Neural cell (in vitro differentiated cells): Measurements from ENCODE around the gene ITGA5. TPM values are rescaled to one million over a fixed set of nuclear protein-coding genes. Genes with fewer than 3 reads are reported as not detected.

Experiments used
- H2AFZ ChIP-seq: fragments of 200-600, 300-800 bp; sonication (generic), shearing (Covaris generic); 2 replicates; pipeline ENCODE4 v1.6.0; 2014; ENCODE audit warnings: low read depth, mild to moderate bottlenecking, antibody characterized with exemption, low read length, moderate library complexity
- H3F3A ChIP-seq: fragments of 200-600 bp; shearing (Covaris generic); 2 replicates; pipeline ENCODE4 v1.6.1; 2016; ENCODE audit warnings: mild to moderate bottlenecking, moderate library complexity, mixed read lengths, antibody characterized with exemption, low read length; ENCODE audit not compliant: insufficient read depth, poor library complexity, severe bottlenecking
- H3K27ac ChIP-seq: fragments of 200-600, 300-800 bp; sonication (generic), shearing (Covaris generic); 2 replicates; pipeline ENCODE4 v1.5.1; 2014; ENCODE audit warnings: mild to moderate bottlenecking, low read length, moderate library complexity
- H3K27me3 ChIP-seq: fragments of 300-800, 200-600 bp; sonication (generic), shearing (Covaris generic); 2 replicates; pipeline ENCODE4 v1.6.0; 2014; ENCODE audit warnings: mild to moderate bottlenecking, low read depth, low read length, moderate library complexity; ENCODE audit not compliant: insufficient read depth
- H3K36me3 ChIP-seq: fragments of 300-800, 200-600 bp; sonication (generic), shearing (Covaris generic); 2 replicates; pipeline ENCODE4 v1.5.1; 2014; ENCODE audit warnings: mild to moderate bottlenecking, antibody characterized with exemption, low read length, moderate library complexity; ENCODE audit not compliant: insufficient read depth
- H3K4me2 ChIP-seq: fragments of 300-800, 200-600 bp; sonication (generic), shearing (Covaris generic); 2 replicates; pipeline ENCODE4 v1.6.0; 2014; ENCODE audit warnings: mild to moderate bottlenecking, low read length
- H3K4me3 ChIP-seq: fragments of 300-800, 200-600 bp; sonication (generic), shearing (Covaris generic); 2 replicates; pipeline ENCODE4 v1.5.1; 2014; ENCODE audit warnings: mild to moderate bottlenecking, low read length, moderate library complexity
- H3K79me2 ChIP-seq: fragments of 200-600 bp; shearing (Covaris generic); replicated peaks from 2 replicates; pipeline ENCODE4 v1.6.0; 2014; ENCODE audit warnings: mild to moderate bottlenecking, low read length, moderate library complexity; ENCODE audit not compliant: insufficient read depth
- H3K9ac ChIP-seq: fragments of 300-800, 200-600 bp; sonication (generic), shearing (Covaris generic); 2 replicates; pipeline ENCODE4 v1.6.1; 2016; ENCODE audit warnings: mild to moderate bottlenecking, low read length, mixed read lengths
- H3K9me2 ChIP-seq: fragments of 200-600 bp; shearing (Covaris generic); 2 replicates; pipeline ENCODE4 v1.6.1; 2016; ENCODE audit warnings: mild to moderate bottlenecking, low read length, mixed read lengths; ENCODE audit not compliant: insufficient read depth
- H3K9me3 ChIP-seq: fragments of 200-600, 300-800 bp; sonication (generic), shearing (Covaris generic); 2 replicates; pipeline ENCODE4 v1.6.1; 2016; ENCODE audit warnings: mild to moderate bottlenecking, mixed run types, low read length, moderate library complexity, mixed read lengths
- H4K20me1 ChIP-seq: fragments of 200-600 bp; shearing (Covaris generic); 2 replicates; pipeline ENCODE4 v1.6.1; 2016; ENCODE audit warnings: mild to moderate bottlenecking, mixed run types; ENCODE audit not compliant: insufficient read depth
- EP300 ChIP-seq: fragments of 450-650 bp; conservative IDR thresholded peaks from 2 replicates; pipeline ENCODE4 v1.6.1; 2014; ENCODE audit warnings: antibody characterized with exemption, mild to moderate bottlenecking, moderate library complexity; ENCODE audit not compliant: poor library complexity, severe bottlenecking
- EZH2 ChIP-seq: fragments of 200-600, 300-800 bp; shearing (Covaris generic), sonication (generic); IDR thresholded peaks from 2 replicates; pipeline ENCODE4 v1.6.1; 2014; ENCODE audit warnings: antibody characterized with exemption, low read length, borderline replicate concordance, mild to moderate bottlenecking; ENCODE audit not compliant: insufficient read depth, poor library complexity, severe bottlenecking
- MXI1 ChIP-seq: fragments of 450-650 bp; conservative IDR thresholded peaks from 2 replicates; pipeline ENCODE4 v1.6.1; 2014; ENCODE audit warnings: antibody characterized with exemption, mild to moderate bottlenecking; ENCODE audit not compliant: poor library complexity, severe bottlenecking
- POLR2AphosphoS5 ChIP-seq: IDR thresholded peaks from 2 replicates; pipeline ENCODE4 v1.6.1; 2012
- RAD21 ChIP-seq: fragments of 450-650 bp; conservative IDR thresholded peaks from 2 replicates; pipeline ENCODE4 v1.6.1; 2014; ENCODE audit warnings: antibody characterized with exemption, mild to moderate bottlenecking, moderate library complexity
- SMC3 ChIP-seq: fragments of 450-650 bp; conservative IDR thresholded peaks from 2 replicates; pipeline ENCODE4 v1.6.1; 2014; ENCODE audit warnings: antibody characterized with exemption, mild to moderate bottlenecking, moderate library complexity; ENCODE audit not compliant: poor library complexity
- TAF1 ChIP-seq: IDR thresholded peaks from 2 replicates; pipeline ENCODE4 v1.6.1; 2012; ENCODE audit warnings: low read depth
- polyA plus RNA-seq: library from polyadenylated mRNA; depleted of rRNA; stranded (reverse); fragments of >200 nt; gene quantifications from 2 replicates; pipeline ENCODE4 v1.2.3, GENCODE V29; 2014
- TF ChIP-seq, protein P1 (sequence below): IDR thresholded peaks from 2 replicates; pipeline ENCODE4 v1.6.1; 2012; ENCODE audit warnings: borderline replicate concordance
- TF ChIP-seq, protein P2 (sequence below): fragments of 450-650 bp; IDR thresholded peaks from 2 replicates; pipeline ENCODE4 v1.5.1; 2014; ENCODE audit warnings: antibody characterized with exemption, mild to moderate bottlenecking, moderate library complexity; ENCODE audit not compliant: poor library complexity, severe bottlenecking

Gene ITGA5
- polyA plus RNA-seq, 1 donor from 2014 or later: not detected

DNA sequence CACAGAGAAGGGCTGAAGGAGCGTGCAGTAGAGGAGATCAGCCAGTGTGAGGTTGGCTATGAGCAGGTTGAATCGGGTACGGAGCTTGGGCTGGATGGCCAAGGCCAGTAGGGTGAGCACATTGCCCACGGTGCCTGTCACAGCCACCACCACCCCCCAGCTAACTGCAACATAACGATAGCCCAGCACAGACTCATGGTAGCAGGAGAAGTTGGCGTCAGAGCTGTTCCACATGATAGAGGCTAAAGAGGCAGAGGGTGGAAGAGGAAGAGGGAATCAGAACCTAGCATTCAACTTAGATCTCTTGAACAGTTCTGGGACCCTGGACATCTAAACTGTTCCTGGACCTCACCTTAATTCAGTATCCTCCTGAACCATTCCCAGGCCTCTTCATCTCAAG lies 55.4 kb downstream of the ITGA5 start:
- H3K4me3 ChIP-seq: no peak overlapping the region
- TF ChIP-seq MXI1 (no peak), SMC3 (no peak), RAD21 (no peak), EZH2 (no peak), TAF1 (no peak), POLR2AphosphoS5 (no peak), EP300 (no peak)
- TF ChIP-seq, protein P1, sequence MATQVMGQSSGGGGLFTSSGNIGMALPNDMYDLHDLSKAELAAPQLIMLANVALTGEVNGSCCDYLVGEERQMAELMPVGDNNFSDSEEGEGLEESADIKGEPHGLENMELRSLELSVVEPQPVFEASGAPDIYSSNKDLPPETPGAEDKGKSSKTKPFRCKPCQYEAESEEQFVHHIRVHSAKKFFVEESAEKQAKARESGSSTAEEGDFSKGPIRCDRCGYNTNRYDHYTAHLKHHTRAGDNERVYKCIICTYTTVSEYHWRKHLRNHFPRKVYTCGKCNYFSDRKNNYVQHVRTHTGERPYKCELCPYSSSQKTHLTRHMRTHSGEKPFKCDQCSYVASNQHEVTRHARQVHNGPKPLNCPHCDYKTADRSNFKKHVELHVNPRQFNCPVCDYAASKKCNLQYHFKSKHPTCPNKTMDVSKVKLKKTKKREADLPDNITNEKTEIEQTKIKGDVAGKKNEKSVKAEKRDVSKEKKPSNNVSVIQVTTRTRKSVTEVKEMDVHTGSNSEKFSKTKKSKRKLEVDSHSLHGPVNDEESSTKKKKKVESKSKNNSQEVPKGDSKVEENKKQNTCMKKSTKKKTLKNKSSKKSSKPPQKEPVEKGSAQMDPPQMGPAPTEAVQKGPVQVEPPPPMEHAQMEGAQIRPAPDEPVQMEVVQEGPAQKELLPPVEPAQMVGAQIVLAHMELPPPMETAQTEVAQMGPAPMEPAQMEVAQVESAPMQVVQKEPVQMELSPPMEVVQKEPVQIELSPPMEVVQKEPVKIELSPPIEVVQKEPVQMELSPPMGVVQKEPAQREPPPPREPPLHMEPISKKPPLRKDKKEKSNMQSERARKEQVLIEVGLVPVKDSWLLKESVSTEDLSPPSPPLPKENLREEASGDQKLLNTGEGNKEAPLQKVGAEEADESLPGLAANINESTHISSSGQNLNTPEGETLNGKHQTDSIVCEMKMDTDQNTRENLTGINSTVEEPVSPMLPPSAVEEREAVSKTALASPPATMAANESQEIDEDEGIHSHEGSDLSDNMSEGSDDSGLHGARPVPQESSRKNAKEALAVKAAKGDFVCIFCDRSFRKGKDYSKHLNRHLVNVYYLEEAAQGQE: no peak
- TF ChIP-seq, protein P2, sequence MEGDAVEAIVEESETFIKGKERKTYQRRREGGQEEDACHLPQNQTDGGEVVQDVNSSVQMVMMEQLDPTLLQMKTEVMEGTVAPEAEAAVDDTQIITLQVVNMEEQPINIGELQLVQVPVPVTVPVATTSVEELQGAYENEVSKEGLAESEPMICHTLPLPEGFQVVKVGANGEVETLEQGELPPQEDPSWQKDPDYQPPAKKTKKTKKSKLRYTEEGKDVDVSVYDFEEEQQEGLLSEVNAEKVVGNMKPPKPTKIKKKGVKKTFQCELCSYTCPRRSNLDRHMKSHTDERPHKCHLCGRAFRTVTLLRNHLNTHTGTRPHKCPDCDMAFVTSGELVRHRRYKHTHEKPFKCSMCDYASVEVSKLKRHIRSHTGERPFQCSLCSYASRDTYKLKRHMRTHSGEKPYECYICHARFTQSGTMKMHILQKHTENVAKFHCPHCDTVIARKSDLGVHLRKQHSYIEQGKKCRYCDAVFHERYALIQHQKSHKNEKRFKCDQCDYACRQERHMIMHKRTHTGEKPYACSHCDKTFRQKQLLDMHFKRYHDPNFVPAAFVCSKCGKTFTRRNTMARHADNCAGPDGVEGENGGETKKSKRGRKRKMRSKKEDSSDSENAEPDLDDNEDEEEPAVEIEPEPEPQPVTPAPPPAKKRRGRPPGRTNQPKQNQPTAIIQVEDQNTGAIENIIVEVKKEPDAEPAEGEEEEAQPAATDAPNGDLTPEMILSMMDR: no peak
- no peak overlapping the region for H2AFZ ChIP-seq

DNA sequence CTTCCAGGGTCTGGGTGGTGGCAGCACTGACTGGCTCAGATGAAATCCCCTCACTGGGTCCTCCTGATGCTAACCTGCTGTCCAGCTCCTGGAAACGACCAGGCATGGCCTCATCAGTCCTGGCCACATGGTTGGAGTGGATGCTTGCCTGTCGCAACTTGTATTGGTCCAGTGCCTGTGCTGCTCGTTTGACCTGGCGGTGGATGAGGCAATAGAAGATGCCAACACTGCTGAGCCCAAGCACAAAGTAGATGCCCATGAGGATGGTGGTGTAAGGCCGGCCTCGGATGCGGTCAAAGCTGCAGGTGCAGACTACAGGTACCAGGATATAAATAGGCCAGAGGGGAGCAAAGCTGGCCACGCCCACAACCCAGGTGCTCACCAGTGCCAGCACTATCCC lies 56.0 kb downstream of the ITGA5 start:
- H3K4me3 ChIP-seq: no peak overlapping the region
- no peaks in the 10 kb centered on the region for H4K20me1 ChIP-seq
- no peaks in the 10 kb centered on the region for H3K36me3 ChIP-seq
- H3K27me3 ChIP-seq: no peaks in the 10 kb centered on the region
- H3K27ac ChIP-seq: no peak overlapping the region
- no peak overlapping the region for H2AFZ ChIP-seq
- no peaks in the 10 kb centered on the region for H3K9me3 ChIP-seq
- H3K9ac ChIP-seq: no peak overlapping the region
- TF ChIP-seq, protein P2: no peak
- TF ChIP-seq EP300 (no peak), POLR2AphosphoS5 (no peak), SMC3 (no peak), TAF1 (no peak), EZH2 (no peak)
- H3F3A ChIP-seq: peaks cover 4% of the 10 kb centered on the region
- H3K9me2 ChIP-seq: no peaks in the 10 kb centered on the region
- no peak overlapping the region for H3K4me2 ChIP-seq
- H3K79me2 ChIP-seq: peaks cover 4% of the 10 kb centered on the region

More for the DNA sequence above, 55.4 kb downstream of the ITGA5 start:
- no peaks in the 10 kb centered on the region for H3K79me2 ChIP-seq
- no peaks in the 10 kb centered on the region for H4K20me1 ChIP-seq
- H3K9ac ChIP-seq: no peak overlapping the region
- H3K27me3 ChIP-seq: no peaks in the 10 kb centered on the region
- no peaks in the 10 kb centered on the region for H3K9me3 ChIP-seq
- H3K9me2 ChIP-seq: no peaks in the 10 kb centered on the region
- H3K27ac ChIP-seq: no peak overlapping the region
- no peaks in the 10 kb centered on the region for H3K36me3 ChIP-seq
- H3K4me2 ChIP-seq: no peak overlapping the region
- H3F3A ChIP-seq: peaks cover 4% of the 10 kb centered on the region
